ENCODE results near the gene ZNF12.
"Not testable (repeated sequence)": the region's sequence is repeated elsewhere in the genome, so short reads cannot be mapped to it uniquely, and the experiment has no call there.

The ZNF12 gene

DNA sequence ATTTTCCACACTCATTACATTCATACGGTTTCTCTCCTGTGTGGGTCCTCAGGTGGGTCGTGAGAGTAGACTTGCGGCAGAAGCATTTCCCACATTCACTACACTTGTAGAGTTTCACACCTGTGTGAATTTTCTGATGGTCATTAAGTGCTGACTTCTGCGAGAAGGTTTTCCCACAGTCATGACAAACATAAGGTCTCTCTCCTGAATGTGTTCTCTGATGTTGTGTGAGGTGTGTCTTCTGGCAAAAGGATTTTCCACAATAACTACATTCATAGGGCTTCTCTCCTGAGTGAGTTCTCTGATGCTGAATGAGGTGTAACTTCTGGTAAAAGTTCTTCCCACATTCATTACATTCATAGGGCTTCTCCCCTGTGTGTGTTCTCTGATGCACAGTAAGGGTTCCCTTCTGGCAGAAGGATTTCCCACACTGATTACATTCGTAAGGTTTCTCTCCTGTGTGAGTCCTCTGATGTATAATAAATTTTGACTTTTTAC, 15.1 kb downstream of the ZNF12 start:
- ATAC-seq (no peak), DNase-seq (no peak)

DNA sequence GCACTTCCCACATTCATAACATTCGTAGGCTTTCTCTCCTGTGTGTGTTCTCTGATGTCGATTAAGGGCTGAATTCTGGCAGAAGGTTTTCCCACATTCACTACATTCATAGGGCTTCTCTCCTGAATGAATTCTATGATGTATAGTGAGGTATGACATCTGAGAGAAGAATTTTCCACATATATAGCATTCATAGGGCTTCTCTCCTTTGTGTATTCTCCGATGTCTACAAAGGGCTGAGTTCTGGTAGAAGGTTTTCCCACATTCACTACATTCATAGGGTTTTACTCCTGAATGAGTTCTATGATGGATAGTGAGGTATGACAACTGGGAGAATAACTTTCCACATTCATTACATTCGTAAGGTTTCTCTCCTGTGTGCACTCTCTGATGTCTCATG, 15.6 kb downstream of the ZNF12 start:
- ATAC-seq (no peak), DNase-seq (no peak)

DNA sequence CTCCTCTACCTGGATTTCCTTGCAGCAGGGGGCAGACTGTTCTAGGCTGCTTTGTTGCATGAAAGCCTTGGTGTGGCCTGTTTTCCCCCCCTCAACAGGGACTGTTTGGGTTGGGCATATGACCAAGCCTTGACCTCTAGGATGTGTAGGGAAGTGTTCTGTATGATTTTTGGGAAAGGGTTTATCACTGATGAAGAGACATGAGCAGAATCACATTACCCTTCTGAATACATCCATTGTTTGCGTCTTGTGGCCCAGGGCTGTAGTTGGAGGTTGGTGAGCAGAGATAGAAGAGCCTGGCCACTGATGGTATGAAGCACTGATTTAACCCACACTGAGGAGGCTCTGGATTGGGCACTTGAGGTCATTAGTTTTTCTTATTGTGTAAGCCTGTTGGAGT, 26.6 kb downstream of the ZNF12 start:
- no peak for DNase-seq
- no peak for ATAC-seq

DNA sequence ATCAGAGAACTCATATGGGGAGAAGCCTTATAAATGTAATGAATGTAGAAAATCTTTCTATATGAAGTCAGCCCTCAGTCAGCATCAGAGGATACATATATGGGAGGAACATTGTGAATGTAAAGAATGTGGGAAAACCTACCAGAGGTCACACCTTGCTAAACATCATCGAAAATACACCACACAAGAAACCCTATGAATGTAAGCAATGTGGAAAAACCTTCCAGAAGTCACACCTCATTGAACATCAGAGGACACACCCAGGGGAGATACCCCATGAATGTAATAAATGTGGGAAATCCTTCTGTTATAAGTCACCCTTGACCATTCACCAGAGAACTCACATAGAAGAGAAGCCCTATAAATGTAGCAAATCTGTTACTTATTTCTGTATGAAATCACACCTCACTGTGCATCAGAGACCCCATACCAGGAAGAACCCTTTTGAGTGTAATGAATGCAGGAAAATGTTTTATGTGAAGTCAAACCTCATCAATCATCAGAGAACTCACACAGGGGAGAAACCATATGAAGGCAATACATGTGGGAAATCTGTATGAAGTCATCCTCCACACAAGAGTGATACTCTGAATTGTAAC, 30.8 kb downstream of the ZNF12 start:
- DNase-seq = no peak
- no peak for ATAC-seq

DNA sequence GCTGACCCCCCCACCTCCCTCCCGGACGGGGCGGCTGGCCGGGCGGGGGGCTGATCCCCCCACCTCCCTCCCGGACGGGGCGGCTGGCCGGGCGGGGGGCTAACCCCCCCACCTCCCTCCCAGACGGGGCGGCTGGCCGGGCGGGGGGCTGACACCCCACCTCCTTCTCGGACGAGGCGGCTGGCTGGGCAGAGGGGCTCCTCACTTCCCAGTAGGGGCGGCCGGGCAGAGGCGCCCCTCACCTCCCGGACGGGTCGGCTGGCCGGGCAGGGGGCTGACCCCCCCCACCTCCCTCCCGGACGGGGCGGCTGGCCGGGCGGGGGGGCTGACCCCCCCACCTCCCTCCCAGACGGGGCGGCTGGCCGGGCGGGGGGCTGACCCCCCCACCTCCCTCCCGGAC, 35.9 kb downstream of the ZNF12 start:
- not testable (repeated sequence) for ATAC-seq, DNase-seq

DNA sequence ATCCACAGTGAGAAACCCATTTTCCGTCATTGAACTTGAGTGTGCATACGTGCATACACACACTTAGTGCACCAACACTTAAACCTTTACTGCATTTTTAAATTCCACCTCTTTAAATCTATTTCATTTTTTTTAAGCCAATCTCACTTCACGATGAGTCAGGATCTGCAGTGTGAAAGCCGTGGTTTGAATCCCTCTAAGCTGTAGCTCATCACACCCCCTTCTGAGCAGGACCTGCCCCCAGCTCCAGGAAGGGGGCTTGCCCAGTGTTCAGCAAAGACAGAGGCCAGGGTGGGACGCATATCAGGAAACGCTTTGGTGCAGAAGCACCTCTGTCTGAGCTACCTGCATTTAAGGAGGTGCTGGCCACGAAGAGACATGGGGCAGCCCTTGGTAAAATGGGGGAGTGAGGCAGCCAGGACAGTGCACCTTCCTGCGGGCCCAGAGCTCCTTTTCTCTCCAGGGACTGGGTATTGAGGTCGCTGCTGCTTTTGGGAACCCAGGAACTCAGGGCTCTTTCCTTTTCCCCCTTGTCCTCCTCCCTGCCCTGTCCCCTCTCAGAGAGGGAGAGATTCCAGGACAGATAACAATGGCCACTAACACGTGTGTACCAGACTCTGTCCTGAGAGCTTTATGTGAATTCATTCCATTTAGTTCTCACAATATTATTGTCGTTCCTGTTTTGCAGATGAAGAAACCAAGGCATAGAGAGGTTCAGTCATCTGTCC, 48.0 kb downstream of the ZNF12 start:
- DNase-seq = no peak
- peak; percentile 58 for ATAC-seq

DNA sequence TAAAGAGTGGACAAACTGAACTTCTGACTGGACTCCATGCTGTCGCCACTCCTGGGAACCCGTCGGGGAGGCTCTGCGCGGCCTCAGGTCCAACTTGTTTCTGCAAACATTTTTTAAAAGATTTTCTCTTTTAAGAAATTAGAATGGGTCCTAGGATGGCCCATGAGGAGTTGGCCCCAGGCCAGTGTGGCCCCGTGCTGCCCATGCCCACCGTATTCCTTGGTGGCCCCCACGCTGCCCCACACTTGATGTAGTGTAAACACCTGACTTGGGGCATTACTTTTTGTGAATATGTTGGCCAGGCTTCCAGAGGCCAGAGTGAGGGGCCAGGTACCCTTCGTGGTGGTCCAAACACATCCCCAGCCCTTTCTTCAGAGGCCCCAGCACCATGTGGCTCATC, 50.3 kb downstream of the ZNF12 start:
- DNase-seq = no peak
- ATAC-seq = no peak

DNA sequence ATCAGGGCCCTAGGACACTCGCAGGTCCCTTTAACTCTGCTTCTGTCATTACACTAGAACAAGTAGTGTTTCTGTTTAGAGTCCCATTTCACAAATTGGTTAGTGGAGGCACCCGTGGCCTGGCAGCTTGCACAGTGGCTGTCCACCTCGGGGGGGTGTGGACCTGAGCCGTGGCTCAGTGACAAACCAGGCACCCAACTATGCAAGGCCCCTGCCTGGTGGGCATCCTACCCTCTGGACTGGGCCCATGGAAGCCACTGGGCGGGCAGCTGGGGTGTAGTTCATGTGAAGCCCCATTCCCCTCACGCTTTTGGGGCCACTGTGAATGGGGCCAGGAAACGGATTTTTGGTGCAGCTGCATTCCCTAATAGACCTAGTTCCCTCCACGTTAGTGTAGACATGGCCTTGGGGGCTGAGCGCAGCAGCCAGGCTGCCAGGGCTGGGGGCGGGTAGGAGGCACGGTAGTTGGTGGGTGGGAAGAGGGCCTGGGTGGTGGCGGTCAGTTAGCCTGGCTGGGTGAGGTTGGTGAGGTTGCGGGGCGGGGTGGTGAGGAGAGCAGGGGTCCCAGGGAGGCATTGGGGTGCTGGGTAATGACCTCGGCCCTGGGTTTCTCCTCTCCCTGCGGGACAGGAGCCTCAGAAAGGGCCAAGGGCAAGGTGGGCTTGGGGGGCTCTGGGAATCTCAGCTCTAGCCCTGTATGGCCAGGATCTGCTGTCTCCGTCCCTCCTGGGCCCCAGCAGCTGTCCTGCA, 50.9 kb downstream of the ZNF12 start:
- DNase-seq = no peak

DNA sequence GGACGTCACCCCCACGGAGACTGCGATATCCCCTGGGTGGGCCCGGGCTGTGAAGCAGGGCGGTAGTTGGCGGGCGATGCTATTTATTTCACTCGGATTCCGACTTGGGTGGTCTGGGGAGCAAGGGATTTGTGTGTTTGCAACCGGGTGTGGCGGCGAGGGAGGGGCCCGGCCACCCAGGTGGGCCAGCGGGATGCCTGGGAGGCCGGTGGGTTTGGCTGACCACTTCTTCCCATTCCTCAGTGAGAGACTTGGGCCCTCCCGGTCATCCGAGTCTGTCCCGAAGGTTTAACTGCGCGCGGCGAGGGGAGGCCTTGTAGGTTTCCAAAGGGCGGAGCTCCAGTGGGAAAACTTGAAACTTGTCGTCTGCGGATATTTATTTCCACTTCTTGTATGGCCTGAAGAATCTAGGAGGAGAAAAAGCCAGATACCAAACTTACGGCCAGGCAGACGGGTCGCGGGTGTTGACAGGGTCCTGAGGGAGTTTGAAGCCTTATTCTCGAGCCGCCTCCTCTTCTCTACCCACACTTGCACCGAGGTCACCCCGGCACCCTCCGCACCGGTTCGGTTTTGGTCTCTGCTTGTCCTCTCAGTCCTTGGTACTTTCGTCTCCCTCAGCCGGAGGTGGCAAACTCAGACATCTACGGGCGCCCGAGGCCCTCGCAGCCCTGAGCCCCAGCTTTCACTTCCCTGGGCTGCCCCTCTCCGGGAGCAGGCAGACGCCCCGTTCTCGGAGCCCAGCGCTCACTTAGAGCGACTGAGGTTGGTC, 51.7 kb downstream of the ZNF12 start:
- ATAC-seq (no peak), DNase-seq (no peak)

More for the DNA sequence above, 50.9 kb downstream of the ZNF12 start:
- no peak for ATAC-seq

DNA sequence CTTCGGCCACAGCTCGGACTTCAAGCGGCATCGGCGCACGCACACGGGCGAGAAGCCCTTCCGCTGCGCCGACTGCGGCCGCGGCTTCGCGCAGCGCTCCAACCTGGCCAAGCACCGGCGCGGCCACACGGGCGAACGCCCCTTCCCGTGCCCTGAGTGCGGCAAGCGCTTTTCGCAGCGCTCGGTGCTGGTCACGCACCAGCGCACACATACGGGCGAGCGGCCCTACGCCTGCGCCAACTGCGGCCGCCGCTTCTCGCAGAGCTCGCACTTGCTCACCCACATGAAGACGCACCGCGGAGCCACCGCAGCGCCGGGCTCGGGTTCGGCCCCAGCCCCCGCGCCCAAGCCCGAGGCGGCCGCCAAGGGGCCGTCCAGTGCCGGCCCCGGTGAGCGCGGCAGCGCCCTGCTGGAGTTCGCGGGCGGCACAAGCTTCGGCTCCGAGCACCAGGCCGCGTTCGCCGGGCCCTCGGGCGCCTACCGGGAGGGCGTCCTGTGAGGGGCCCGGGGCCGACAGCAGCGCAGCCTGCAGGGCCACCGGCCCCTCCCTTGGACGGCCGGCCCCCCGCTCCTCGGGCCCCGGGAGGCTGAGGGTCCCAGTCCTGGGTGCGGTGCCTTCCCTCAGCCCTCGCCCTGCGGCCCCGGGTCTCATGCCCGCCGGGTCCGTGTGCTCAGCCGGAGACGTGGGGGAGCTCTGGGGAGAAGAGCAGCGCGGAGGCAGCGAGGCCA, 52.5 kb downstream of the ZNF12 start:
- DNase-seq (no peak), ATAC-seq (no peak)

DNA sequence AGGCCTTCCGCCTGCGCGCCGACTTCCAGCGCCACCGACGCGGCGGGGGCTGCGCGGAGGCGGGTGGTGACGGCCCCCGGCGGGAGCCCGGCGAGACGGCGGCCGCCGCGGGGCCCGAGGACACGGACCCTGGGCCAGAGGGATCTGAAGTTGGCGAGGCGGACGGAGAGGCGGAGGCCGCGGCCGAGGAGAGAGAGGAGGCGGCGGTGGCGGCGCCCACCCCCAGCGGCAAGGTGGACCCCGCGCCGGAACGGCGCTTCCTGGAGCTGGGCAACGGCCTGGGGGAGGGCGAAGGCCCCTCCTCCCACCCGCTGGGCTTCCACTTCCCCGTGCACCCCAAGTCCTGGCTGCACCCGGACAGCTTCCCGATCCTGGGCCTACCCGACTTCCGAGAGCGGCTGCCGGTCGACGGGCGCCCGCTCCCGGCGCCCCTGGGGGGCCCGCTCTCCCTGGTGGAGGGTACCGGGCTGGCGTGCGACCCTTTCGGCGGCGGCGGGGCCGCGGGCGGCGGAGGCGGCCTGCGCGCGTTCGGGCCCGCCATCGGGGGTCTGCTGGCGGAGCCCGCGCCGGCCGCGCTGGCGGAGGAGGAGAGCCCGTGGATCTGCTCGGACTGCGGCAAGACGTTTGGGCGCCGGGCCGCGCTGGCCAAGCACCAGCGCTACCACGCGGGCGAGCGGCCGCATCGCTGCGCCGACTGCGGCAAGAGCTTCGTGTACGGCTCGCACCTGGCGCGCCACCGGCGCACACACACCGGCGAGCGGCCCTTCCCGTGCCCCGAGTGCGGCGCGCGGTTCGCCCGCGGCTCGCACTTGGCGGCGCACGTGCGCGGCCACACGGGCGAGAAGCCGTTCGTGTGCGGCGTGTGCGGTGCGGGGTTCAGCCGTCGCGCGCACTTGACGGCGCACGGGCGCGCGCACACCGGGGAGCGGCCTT, 53.4 kb downstream of the ZNF12 start:
- DNase-seq (no peak), ATAC-seq (no peak)

DNA sequence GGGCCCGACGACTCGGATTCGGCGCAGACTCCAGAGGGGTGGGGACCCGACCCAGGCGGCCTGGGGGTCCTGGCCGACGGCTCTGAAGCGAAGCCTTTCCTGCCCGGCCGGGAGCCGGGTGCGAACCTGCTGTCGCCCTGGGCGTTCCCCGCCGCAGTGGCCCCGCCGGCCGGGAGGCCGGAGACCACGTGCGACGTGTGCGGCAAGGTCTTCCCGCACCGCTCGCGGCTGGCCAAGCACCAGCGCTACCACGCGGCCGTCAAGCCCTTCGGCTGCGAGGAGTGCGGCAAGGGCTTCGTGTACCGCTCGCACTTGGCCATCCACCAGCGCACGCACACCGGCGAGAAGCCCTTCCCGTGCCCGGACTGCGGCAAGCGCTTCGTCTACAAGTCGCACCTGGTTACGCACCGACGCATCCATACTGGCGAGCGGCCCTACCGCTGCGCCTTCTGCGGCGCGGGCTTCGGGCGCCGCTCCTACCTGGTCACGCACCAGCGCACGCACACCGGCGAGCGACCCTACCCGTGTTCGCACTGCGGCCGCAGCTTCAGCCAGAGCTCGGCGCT, 54.2 kb downstream of the ZNF12 start:
- no peak for DNase-seq
- no peak for ATAC-seq

DNA sequence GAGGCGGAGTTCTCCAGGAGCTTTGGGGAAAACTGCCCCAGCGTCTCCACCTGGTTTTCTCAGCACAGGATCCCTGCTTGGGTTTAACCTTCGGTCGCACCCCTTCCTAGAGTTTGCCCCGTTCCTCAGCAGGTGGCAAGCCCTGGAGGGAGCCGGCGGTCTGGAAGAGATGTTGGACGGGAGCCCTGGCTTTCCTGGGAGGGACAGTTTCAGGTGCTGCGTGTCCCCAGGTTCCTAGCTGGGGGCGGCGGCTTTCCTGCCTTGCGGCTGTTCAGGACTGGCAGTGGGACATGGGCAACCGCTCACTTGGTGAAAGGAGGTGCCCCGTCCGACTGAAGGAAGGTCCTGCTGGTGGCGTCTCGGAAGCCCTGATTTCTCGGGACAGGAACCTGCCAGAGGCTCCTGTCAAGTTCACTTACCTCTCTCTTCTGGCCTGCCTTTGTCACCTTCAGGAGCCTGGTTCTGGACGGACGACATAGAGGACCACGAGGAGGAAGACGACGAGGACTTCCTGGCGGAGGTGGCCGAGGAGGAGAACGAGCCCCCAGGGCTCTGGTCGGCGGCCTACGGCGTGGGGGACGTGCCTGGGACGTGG, 54.8 kb downstream of the ZNF12 start:
- ATAC-seq = no peak
- DNase-seq = no peak

DNA sequence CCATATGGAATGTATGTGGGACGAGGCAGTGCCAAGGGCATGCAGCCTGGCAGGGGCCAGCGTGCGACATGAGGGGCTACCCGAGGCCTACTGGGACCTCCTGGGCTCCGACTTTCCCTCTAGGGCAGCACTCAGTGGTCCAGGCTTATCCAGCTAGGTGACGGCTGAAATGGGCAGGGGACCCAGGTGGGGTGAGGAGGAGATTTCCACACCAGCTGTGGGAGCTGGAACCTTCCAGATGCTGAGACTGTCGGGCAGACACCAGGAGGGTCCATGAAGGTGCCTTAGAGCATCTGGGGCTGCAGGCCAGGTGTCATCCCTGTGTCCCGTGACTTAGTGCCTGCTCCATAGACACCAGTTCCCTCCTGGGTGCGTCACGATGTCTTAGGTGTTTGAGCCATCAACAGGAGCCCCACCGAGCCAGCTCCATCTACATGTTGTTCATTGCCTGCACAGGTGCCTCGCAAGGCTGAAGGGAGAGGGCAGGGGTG, 56.2 kb downstream of the ZNF12 start:
- ATAC-seq (no peak), DNase-seq (no peak)

DNA sequence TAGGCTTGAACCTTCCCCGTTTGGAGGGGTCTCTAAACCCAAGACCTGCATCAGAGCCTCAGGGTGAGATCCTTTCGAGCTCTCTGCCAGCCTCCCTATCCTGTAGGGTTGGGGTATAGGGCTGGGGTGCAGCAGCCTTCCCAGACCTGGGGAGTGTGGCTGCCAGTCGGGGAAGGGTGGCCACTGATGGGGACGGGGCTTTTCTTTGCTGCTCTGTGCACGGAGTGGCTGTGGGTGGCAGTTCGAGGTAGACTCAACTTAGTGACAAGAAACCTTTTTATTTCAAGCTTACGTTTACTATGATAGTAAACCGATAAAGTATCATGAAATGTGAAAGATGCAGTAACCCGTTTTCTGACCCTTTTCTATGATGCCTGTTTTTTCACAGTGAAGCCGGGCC, 56.7 kb downstream of the ZNF12 start:
- no peak for DNase-seq
- no peak for ATAC-seq

DNA sequence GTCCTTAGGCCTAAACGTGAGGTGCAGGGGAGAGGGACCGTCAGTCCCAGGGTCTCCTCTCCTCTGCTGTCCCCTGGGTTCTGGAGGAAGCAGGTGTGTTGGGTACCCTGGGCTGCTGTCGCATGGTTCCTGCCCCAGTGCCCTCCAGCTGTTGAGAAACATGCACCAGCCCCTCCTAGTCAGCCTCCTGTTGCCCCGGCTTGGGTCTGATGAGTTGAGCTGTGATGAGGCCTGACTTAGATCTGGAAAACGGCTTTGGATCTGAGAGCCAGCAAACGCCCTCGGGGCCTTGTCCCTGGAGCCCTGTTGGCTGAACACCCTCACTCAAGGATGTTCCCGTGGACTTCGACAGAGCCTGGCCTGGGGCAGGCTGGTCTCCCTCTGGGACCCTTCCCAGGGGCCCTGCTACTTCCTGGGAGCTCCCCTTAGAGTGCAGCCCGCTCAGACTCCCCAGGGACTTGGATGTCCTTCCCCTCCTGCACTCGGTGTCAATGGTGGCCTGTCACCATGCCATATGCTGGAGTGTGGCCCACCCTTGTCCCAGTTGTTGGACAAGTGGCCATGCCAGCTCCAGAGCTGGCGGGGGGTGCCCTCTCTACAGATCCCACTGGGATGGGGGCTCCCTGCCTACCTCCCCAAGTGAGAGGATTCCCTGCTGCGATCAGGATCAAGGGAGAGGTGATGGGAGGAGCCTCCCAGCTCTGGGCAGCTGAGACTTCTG, 57.3 kb downstream of the ZNF12 start:
- DNase-seq (no peak), ATAC-seq (no peak)

DNA sequence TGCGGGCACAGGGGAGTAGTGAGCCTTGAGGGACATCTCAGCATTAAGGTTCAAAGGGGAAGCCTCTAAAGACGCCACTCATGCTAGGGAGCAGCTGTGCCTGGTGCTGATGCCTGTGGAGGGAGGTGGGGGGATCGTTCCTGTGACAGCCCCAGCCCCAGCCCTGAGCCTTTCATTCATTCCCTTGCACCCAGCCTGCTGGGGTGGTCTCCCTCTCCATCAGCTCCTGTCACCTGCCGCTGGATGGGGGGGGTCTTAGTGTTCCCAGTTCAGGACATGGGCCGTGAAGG, 58.0 kb downstream of the ZNF12 start:
- ATAC-seq (no peak), DNase-seq (no peak)

DNA sequence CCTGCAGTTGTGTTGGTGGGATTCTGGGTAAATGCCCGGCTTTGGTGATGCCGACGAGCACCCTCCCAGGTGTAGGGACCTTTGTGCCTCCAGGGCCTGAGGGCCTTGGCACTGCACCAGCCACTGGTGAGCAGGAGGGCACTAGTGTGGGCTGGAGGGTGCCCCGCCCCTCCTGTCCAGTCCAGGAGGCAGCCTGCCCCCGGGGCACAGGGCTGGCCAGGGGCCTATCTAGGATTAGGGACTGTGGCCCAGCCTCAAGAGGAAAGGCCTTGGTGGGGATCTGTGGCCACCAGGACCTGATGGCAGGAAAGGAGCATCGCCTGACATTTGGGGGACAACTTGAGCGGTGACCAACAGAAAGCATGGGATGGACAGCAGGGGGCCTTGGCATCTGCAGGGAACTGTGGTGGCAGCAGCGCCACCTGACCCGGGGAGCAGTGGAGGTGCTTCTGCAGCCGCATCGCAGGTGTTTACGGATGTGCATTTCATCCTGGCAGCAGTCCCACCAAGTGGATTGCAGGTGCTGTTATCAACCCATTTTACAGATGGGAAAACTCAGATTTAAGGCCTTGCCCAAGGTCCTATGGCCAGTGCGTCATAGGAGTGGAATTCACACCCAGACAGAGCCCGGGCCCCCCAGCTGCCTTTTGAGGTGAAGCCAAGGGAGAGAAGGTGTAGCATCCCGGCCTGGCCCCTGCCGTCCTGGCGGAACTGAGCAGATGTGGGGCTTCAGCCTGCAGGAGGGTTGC, 58.5 kb downstream of the ZNF12 start:
- no peak for DNase-seq
- ATAC-seq = no peak

DNA sequence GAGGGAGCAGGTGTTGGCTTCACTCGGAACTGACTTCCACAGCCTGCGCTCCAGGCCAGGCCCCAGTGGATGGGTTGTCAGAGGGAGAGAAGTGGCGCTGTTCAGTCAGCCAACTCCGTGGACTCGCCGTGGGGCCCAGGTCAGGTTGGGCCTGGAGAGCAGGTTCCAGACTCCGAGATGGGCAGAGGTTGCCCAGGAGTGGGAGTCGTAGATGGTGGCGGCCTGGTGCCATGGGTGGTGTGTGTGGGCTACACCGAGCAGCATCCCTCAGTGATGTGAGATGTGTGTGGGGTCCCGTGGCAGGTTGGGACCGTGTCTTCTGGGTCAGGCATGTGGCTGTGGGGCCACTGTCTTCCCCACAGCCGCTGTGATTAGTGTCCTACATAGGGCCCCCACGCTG, 59.2 kb downstream of the ZNF12 start:
- DNase-seq (no peak), ATAC-seq (no peak)

All from stimulated activated naive CD8-positive, alpha-beta T cell treated with anti-CD3 and anti-CD28 coated beads, Interleukin-15, Interleukin-2, amounts not matched to agents 100 U/mL and 50 U/mL, for 24 hours (primary cell).